GM12878 (cell line): ENCODE results near the gene LPGAT1.

ENCODE experiments used
- ATF3 ChIP-seq: IDR thresholded peaks from 2 replicates; pipeline ENCODE4 v1.6.1; 2011; ENCODE audit warnings: low read depth, mild to moderate bottlenecking, low read length, moderate library complexity, borderline replicate concordance; ENCODE audit errors: extremely low read depth
- BCL11A ChIP-seq: IDR thresholded peaks from 2 replicates; pipeline ENCODE4 v1.6.1; 2011; ENCODE audit warnings: low read depth, low read length
- CEBPB ChIP-seq, 2 experiments: fragments of 150-350 bp in 1 of 2; IDR thresholded peaks; 2 replicates each; pipeline ENCODE4 v1.6.1; 2012 to 2014; ENCODE audit warnings: low read depth in 2 of 2, low read length in 2 of 2, borderline replicate concordance in 1 of 2, inconsistent platforms in 1 of 2
- CHD2 ChIP-seq: IDR thresholded peaks from 2 replicates; pipeline ENCODE4 v1.6.1; 2011; ENCODE audit warnings: low read depth, low read length, improper control_type of control experiment, borderline replicate concordance
- CHD4 ChIP-seq: fragments of 200-600 bp; sonication (generic); IDR thresholded peaks from 2 replicates; pipeline ENCODE4 v1.6.1; 2016; ENCODE audit warnings: mild to moderate bottlenecking
- CTCF ChIP-seq, 3 experiments: IDR thresholded peaks in 2 of 3; conservative IDR thresholded peaks in 1 of 3; 2 replicates each; pipeline ENCODE4 v1.5.1; 2011; ENCODE audit warnings: low read depth in 3 of 3, low read length in 3 of 3, mild to moderate bottlenecking in 3 of 3, control low read depth in 2 of 3, moderate library complexity in 2 of 3, inconsistent platforms in 1 of 3, mixed read lengths in 1 of 3; ENCODE audit not compliant: control insufficient read depth in 2 of 3, insufficient read depth in 1 of 3; ENCODE audit errors: extremely low read depth in 1 of 3
- ETV6 ChIP-seq, 2 experiments: fragments of 450-650 bp in 1 of 2; IDR thresholded peaks in 1 of 2; conservative IDR thresholded peaks in 1 of 2; 2 replicates each; pipeline ENCODE4 v1.6.1; 2014; ENCODE audit warnings: antibody characterized with exemption in 1 of 2, borderline replicate concordance in 1 of 2, low read depth in 1 of 2, mild to moderate bottlenecking in 1 of 2, moderate library complexity in 1 of 2
- FOXM1 ChIP-seq: IDR thresholded peaks from 2 replicates; pipeline ENCODE4 v1.6.1; 2012; ENCODE audit warnings: low read depth, mild to moderate bottlenecking, inconsistent platforms, low read length, moderate library complexity
- NFYB ChIP-seq: IDR thresholded peaks from 2 replicates; pipeline ENCODE4 v1.6.1; 2011; ENCODE audit warnings: low read depth, mild to moderate bottlenecking, low read length, improper control_type of control experiment, moderate library complexity; ENCODE audit not compliant: insufficient read depth
- POLR2AphosphoS5 ChIP-seq: IDR thresholded peaks from 2 replicates; pipeline ENCODE4 v1.6.1; 2011; ENCODE audit warnings: mild to moderate bottlenecking, low read length, inconsistent platforms
- SKIL ChIP-seq: fragments of 450-650 bp; IDR thresholded peaks from 2 replicates; pipeline ENCODE4 v1.6.1; 2017; ENCODE audit warnings: mild to moderate bottlenecking, low read depth, inconsistent platforms; ENCODE audit not compliant: poor library complexity, severe bottlenecking
- SREBF1 ChIP-seq: IDR thresholded peaks from 2 replicates; pipeline ENCODE4 v1.6.1; 2012; ENCODE audit warnings: mild to moderate bottlenecking, low read length
- TCF7 ChIP-seq: IDR thresholded peaks from 2 replicates; pipeline ENCODE4 v1.6.1; 2014; ENCODE audit warnings: antibody characterized with exemption, borderline replicate concordance
- YY1 ChIP-seq: IDR thresholded peaks from 2 replicates; pipeline ENCODE4 v1.6.1; 2011; ENCODE audit warnings: low read depth, mild to moderate bottlenecking, low read length

GRCh38 chr1:211828584-211829342, 1.8 kb downstream of the LPGAT1 start:
- TF ChIP-seq TCF7 (no peak), CHD2 (no peak), ETV6 (conservative IDR thresholded peaks at IDR 0.05 in 1 of 2, IDR thresholded peaks at IDR 0.05 in 1 of 2; ENCODE audit: borderline replicate concordance in 1 of 2, low read depth in 1 of 2) (no peak), CTCF (IDR thresholded peaks at IDR 0.05 in 2 of 3, conservative IDR thresholded peaks at IDR 0.05 in 1 of 3; ENCODE audit: control insufficient read depth in 2 of 3, extremely low read depth in 1 of 3, insufficient read depth in 1 of 3, low read depth in 3 of 3, low read length in 3 of 3) (no peak), CHD4 (no peak), POLR2AphosphoS5 (no peak), NFYB (no peak), CEBPB (IDR thresholded peaks at IDR 0.05; ENCODE audit: borderline replicate concordance in 1 of 2, low read depth in 2 of 2, low read length in 2 of 2) (no peak), SREBF1 (no peak), BCL11A (no peak), ATF3 (no peak), FOXM1 (no peak), YY1 (no peak), SKIL (no peak)
